ENCODE measurements around the gene VEGFD.

- TF ChIP-seq CTCF (IDR thresholded peaks at IDR 0.05; ENCODE audit: low read length) (no peak), EZH2 (IDR thresholded peaks at IDR 0.05; ENCODE audit: borderline replicate concordance, low read length) (no peak)
Measured at GRCh38 chrX:15336023-15336413, 48.2 kb downstream of the VEGFD start.
